GF-D8 (cell line): ENCODE data around the gene C1orf21.

ENCODE experiments used
- DNase-seq: peaks from one replicate; lab custom pipeline; 2025; lab: John Stamatoyannopoulos, UW

C1orf21 gene

GRCh38 chr1:184650177-184650866, 263.5 kb downstream of the C1orf21 start:
- DNase-seq, result no peak

- DNase-seq, result no peak
Measured at GRCh38 chr1:184655185-184655584, 268.4 kb downstream of the C1orf21 start.

GRCh38 chr1:184656221-184656620, 269.4 kb downstream of the C1orf21 start:
- no peak for DNase-seq

- DNase-seq, result no peak
Measured at GRCh38 chr1:184658055-184658454, 271.2 kb downstream of the C1orf21 start.

GRCh38 chr1:184660462-184661191, 273.8 kb downstream of the C1orf21 start:
- DNase-seq, result no peak

- no peak for DNase-seq
Measured at GRCh38 chr1:184661801-184662200, 275.0 kb downstream of the C1orf21 start.

GRCh38 chr1:184664042-184664660, 277.3 kb downstream of the C1orf21 start:
- DNase-seq, result no peak

GRCh38 chr1:184664661-184665060, 277.8 kb downstream of the C1orf21 start:
- DNase-seq, result no peak

- no peak for DNase-seq
Measured at GRCh38 chr1:184665360-184665759, 278.5 kb downstream of the C1orf21 start.

GRCh38 chr1:184669391-184669790, 282.6 kb downstream of the C1orf21 start:
- no peak for DNase-seq

GRCh38 chr1:184672013-184672726, 285.3 kb downstream of the C1orf21 start:
- no peak for DNase-seq

GRCh38 chr1:184673305-184673704, 286.5 kb downstream of the C1orf21 start:
- DNase-seq, result no peak

- no peak for DNase-seq
Measured at GRCh38 chr1:184677344-184677743, 290.5 kb downstream of the C1orf21 start.
